ENCODE measurements around the gene RYR1.

Gene RYR1

GRCh38 chr19:38519988-38520387 is 86.5 kb downstream of the RYR1 start:
- Histone ChIP-seq H3K9me3 (ENCODE audit: insufficient read depth, low read length) (no peaks in the 10 kb centered on the region), H3K79me2 (ENCODE audit: low read length) (no peaks in the 10 kb centered on the region), H3K4me2 (ENCODE audit: low read length) (no peak overlapping the region), H2AFZ (ENCODE audit: low read depth, low read length) (no peak overlapping the region), H3K9ac (ENCODE audit: low read length) (no peak overlapping the region), H3K4me1 (ENCODE audit: low read length) (peaks cover 4% of the 10 kb centered on the region; the same call in 1 of the 2 replicates), H3K36me3 (replicated peaks; ENCODE audit: low read depth, low read length) (no peaks in the 10 kb centered on the region), H3K4me3 (ENCODE audit: low read length) (no peak overlapping the region), H4K20me1 (ENCODE audit: insufficient read depth, low read length) (no peaks in the 10 kb centered on the region), H3K27me3 (ENCODE audit: low read depth, low read length) (no peaks in the 10 kb centered on the region), H3K27ac (ENCODE audit: low read length) (no peak overlapping the region)
- TF ChIP-seq CTCF (IDR thresholded peaks at IDR 0.05; ENCODE audit: low read depth, low read length) (no peak), EZH2phosphoT487 (IDR thresholded peaks at IDR 0.05; ENCODE audit: low read depth) (no peak)

- Histone ChIP-seq H3K4me2 (ENCODE audit: low read length) (no peak overlapping the region), H3K36me3 (replicated peaks; ENCODE audit: low read depth, low read length) (no peaks in the 10 kb centered on the region), H2AFZ (ENCODE audit: low read depth, low read length) (no peak overlapping the region), H3K9ac (ENCODE audit: low read length) (no peak overlapping the region), H3K9me3 (ENCODE audit: insufficient read depth, low read length) (no peaks in the 10 kb centered on the region), H3K27ac (ENCODE audit: low read length) (no peak overlapping the region), H3K27me3 (ENCODE audit: low read depth, low read length) (no peaks in the 10 kb centered on the region), H3K79me2 (ENCODE audit: low read length) (no peaks in the 10 kb centered on the region), H3K4me1 (ENCODE audit: low read length) (no peaks in the 10 kb centered on the region), H3K4me3 (ENCODE audit: low read length) (no peak overlapping the region), H4K20me1 (ENCODE audit: insufficient read depth, low read length) (no peaks in the 10 kb centered on the region)
- TF ChIP-seq CTCF (IDR thresholded peaks at IDR 0.05; ENCODE audit: low read depth, low read length) (no peak), EZH2phosphoT487 (IDR thresholded peaks at IDR 0.05; ENCODE audit: low read depth) (no peak)
Measured at GRCh38 chr19:38522915-38523314, 89.4 kb downstream of the RYR1 start.

GRCh38 chr19:38523319-38523718 is 89.8 kb downstream of the RYR1 start:
- Histone ChIP-seq H3K9me3 (ENCODE audit: insufficient read depth, low read length) (no peaks in the 10 kb centered on the region), H3K27ac (ENCODE audit: low read length) (no peak overlapping the region), H2AFZ (ENCODE audit: low read depth, low read length) (no peak overlapping the region), H3K9ac (ENCODE audit: low read length) (no peak overlapping the region), H4K20me1 (ENCODE audit: insufficient read depth, low read length) (no peaks in the 10 kb centered on the region), H3K27me3 (ENCODE audit: low read depth, low read length) (no peaks in the 10 kb centered on the region), H3K4me1 (ENCODE audit: low read length) (no peaks in the 10 kb centered on the region), H3K4me3 (ENCODE audit: low read length) (no peak overlapping the region), H3K36me3 (replicated peaks; ENCODE audit: low read depth, low read length) (no peaks in the 10 kb centered on the region), H3K4me2 (ENCODE audit: low read length) (no peak overlapping the region), H3K79me2 (ENCODE audit: low read length) (no peaks in the 10 kb centered on the region)
- TF ChIP-seq EZH2phosphoT487 (IDR thresholded peaks at IDR 0.05; ENCODE audit: low read depth) (no peak), CTCF (IDR thresholded peaks at IDR 0.05; ENCODE audit: low read depth, low read length) (no peak)

GRCh38 chr19:38524369-38524768 is 90.9 kb downstream of the RYR1 start:
- Histone ChIP-seq H3K4me1 (ENCODE audit: low read length) (no peaks in the 10 kb centered on the region), H3K27me3 (ENCODE audit: low read depth, low read length) (no peaks in the 10 kb centered on the region), H3K9me3 (ENCODE audit: insufficient read depth, low read length) (no peaks in the 10 kb centered on the region), H3K4me2 (ENCODE audit: low read length) (no peak overlapping the region), H3K4me3 (ENCODE audit: low read length) (no peak overlapping the region), H3K9ac (ENCODE audit: low read length) (no peak overlapping the region), H4K20me1 (ENCODE audit: insufficient read depth, low read length) (no peaks in the 10 kb centered on the region), H3K36me3 (replicated peaks; ENCODE audit: low read depth, low read length) (no peaks in the 10 kb centered on the region), H3K79me2 (ENCODE audit: low read length) (no peaks in the 10 kb centered on the region), H2AFZ (ENCODE audit: low read depth, low read length) (no peak overlapping the region), H3K27ac (ENCODE audit: low read length) (no peak overlapping the region)
- TF ChIP-seq EZH2phosphoT487 (IDR thresholded peaks at IDR 0.05; ENCODE audit: low read depth) = no peak
- TF ChIP-seq CTCF (IDR thresholded peaks at IDR 0.05; ENCODE audit: low read depth, low read length) = no peak

Data from OCI-LY3 (cell line).